HepG2 (cell line): ENCODE measurements around the gene SMO.
"Not testable (repeated sequence)": the region's sequence is repeated elsewhere in the genome, so short reads cannot be mapped to it uniquely, and the experiment has no call there.

Experiments used
- BRCA1 ChIP-seq: sonication (generic); formaldehyde crosslinking; IDR thresholded peaks from 2 replicates; pipeline ENCODE4 v1.4.0; 2020; ENCODE audit warnings: missing genetic modification reagents
- CTCF ChIP-seq: sonication (generic); formaldehyde crosslinking; IDR thresholded peaks from 2 replicates; pipeline ENCODE4 v1.5.0; 2020; ENCODE audit warnings: mild to moderate bottlenecking, missing genetic modification reagents, moderate library complexity
- PATZ1 ChIP-seq: sonication (generic); formaldehyde crosslinking; IDR thresholded peaks from 2 replicates; pipeline ENCODE4 v1.4.0; 2020; ENCODE audit warnings: missing genetic modification reagents
- PHF21A ChIP-seq: sonication (generic); formaldehyde crosslinking; IDR thresholded peaks from 2 replicates; pipeline ENCODE4 v1.5.0; 2020; ENCODE audit warnings: mild to moderate bottlenecking, missing genetic modification reagents

GRCh38 chr7:129216101-129216715 is 27.8 kb downstream of the SMO start:
- TF ChIP-seq PHF21A; PATZ1 (CRISPR knock-in tag); BRCA1 (CRISPR knock-in tag); CTCF (CRISPR knock-in tag): not testable (repeated sequence)
